ENCODE data around the gene ELF1. TPM values are rescaled to one million over a fixed set of nuclear protein-coding genes. Genes with fewer than 3 reads are reported as not detected.

Gene ELF1
- total RNA-seq, 4 donors from 2014 or later, result 66.9 to 96.2 (median 72.1) TPM

DNA sequence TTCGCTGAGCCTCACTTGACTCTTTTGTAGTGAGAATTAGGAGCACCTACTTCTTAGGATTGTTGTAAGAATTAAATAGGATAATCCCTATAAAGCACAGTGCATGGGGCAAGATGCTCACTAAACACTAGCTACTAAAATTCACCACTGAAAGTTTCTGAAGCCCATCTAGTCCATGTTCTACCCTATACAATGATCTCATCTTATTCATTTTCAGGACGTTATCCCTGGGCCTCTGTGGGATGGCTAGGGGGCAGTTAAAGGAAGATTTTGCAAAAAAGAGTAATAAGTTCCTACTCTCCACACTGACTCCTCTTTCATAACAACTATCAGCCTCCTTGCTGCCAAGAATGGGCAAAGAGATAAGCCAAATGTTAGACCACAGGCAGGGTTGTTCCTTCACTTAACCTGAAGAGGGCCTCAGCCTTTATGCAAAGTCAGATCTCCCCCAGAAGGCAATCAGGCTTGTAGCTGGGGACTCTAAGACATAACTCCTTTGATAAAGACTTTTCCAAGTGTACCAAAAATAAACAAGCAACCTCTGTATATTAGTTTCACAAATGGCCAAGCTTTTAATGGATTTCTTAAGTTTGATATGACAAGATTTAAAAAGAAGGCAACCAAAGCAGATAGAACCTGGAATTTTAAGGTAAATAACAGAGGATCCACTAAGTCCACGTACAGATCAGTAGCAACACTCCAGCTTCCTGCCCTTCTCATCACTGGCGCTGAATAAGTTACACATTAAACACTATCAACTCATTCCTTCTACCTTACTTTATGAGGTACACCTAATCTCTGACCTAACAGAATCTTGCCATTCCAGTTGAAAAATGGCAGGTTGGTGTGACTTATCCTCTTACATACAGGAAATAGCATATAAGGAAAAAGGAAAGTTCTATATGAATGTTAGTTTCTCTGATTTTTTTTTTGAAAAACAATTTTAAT lies 44.4 kb downstream of the ELF1 start:
- no peaks in the 10 kb centered on the region for H3K9me3 ChIP-seq
- peaks cover 62 to 85% (median 77%) of the 10 kb centered on the region in 4 donors for H3K4me1 ChIP-seq
- WGBS, result 48% methylated on average over 4 of the region's 4 CpGs
- H3K4me3 ChIP-seq, result no peak overlapping the region
- DNase-seq (ENCODE audit: extremely low spot score), result no peak
- no peaks in the 10 kb centered on the region for H3K27me3 ChIP-seq
- H3K27ac ChIP-seq (replicated peaks in 1 of 4), result no peak overlapping the region
- intact Hi-C loops (cut with DNase I), result no loop called here
- TF ChIP-seq POLR2A (IDR thresholded peaks at IDR 0.05; ENCODE audit: low read depth), result no peak
- TF ChIP-seq, protein P1, sequence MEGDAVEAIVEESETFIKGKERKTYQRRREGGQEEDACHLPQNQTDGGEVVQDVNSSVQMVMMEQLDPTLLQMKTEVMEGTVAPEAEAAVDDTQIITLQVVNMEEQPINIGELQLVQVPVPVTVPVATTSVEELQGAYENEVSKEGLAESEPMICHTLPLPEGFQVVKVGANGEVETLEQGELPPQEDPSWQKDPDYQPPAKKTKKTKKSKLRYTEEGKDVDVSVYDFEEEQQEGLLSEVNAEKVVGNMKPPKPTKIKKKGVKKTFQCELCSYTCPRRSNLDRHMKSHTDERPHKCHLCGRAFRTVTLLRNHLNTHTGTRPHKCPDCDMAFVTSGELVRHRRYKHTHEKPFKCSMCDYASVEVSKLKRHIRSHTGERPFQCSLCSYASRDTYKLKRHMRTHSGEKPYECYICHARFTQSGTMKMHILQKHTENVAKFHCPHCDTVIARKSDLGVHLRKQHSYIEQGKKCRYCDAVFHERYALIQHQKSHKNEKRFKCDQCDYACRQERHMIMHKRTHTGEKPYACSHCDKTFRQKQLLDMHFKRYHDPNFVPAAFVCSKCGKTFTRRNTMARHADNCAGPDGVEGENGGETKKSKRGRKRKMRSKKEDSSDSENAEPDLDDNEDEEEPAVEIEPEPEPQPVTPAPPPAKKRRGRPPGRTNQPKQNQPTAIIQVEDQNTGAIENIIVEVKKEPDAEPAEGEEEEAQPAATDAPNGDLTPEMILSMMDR (IDR thresholded peaks at IDR 0.05), result peak; percentile 14 to 38 (median 29)
- no peak for TF ChIP-seq EP300 (IDR thresholded peaks at IDR 0.05)
- H3K36me3 ChIP-seq, result no peaks in the 10 kb centered on the region

DNA sequence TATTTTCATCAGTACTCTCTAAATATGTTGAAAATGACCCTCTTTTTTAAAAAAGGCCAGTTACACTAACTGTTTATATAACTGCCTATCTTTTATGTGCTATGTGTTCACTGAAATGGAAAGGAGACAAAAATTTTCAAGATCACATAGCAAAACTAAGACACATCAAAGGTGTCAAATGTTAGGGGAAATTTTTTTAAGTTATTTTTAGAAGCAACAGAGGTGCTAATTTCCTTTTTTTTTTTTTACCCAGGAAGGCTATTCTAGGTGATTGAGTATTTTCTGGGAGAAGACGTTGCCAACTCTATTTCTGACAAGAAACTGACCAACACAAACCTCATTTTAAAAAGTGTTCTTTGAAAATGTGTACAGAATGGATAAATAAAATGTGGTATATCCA lies 45.7 kb downstream of the ELF1 start:
- WGBS, result 32% methylated on average over 1 of the region's 1 CpG
- no peak overlapping the region for H3K27ac ChIP-seq (replicated peaks in 1 of 4)
- H3K9me3 ChIP-seq, result no peaks in the 10 kb centered on the region
- no peak for DNase-seq (ENCODE audit: extremely low spot score)
- peaks cover 62 to 96% (median 80%) of the 10 kb centered on the region in 4 donors for H3K4me1 ChIP-seq
- no peaks in the 10 kb centered on the region for H3K36me3 ChIP-seq
- no peak overlapping the region for H3K4me3 ChIP-seq
- TF ChIP-seq, protein P1 (IDR thresholded peaks at IDR 0.05), result no peak
- no peak for TF ChIP-seq POLR2A (IDR thresholded peaks at IDR 0.05; ENCODE audit: low read depth)
- no peak for TF ChIP-seq POLR2AphosphoS5 (IDR thresholded peaks at IDR 0.05)
- no peak for TF ChIP-seq EP300 (IDR thresholded peaks at IDR 0.05)
- intact Hi-C loops (cut with DNase I), result no loop called here
- no peaks in the 10 kb centered on the region for H3K27me3 ChIP-seq

DNA sequence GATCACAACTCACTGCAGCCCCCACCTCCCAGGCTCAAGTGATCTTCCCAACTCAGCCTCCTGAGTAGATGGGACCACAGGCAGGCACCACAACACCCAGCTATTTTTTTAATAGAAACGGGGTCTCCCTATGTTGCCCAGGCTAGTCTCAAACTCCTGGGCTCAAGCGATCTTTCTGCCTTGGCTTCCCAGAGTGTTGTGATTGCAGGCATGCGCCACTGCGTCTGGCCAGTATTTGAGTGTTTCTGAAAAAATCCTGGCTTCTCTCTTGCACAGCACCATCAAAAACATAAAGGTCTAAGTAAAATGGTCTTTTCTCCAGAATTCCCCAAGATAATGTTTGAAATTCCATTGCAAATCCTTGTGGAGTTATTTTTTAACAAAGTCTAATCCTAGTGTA lies 47.8 kb downstream of the ELF1 start:
- peaks cover 61 to 94% (median 69%) of the 10 kb centered on the region in 4 donors for H3K4me1 ChIP-seq
- 82% methylated on average over 4 of the region's 4 CpGs for WGBS

DNA sequence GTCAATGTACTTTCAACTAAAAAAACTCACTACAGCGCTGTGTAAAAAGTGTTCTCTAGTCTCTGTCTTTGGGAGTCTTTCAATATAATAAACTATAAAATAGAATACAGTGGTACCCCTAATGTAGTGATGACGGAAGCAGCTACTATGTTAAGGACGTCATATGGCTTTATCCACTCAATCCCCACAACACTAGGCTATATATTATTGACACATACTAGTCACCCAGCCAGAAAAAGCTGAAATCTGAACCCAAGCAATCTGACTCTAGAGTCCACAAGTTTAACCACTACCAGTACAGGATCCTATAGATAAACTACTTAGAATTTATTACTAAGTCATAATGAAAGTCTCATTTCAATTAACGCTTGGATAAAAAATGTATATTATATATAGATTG lies 48.3 kb downstream of the ELF1 start:
- TF ChIP-seq, protein P1 (IDR thresholded peaks at IDR 0.05), result no peak
- TF ChIP-seq POLR2A (IDR thresholded peaks at IDR 0.05; ENCODE audit: low read depth) (no peak), POLR2AphosphoS5 (IDR thresholded peaks at IDR 0.05) (no peak), EP300 (IDR thresholded peaks at IDR 0.05) (no peak)
- no peaks in the 10 kb centered on the region for H3K36me3 ChIP-seq
- no peak overlapping the region for H3K4me3 ChIP-seq
- 84% methylated on average over 4 of the region's 4 CpGs for WGBS
- no peaks in the 10 kb centered on the region for H3K27me3 ChIP-seq
- intact Hi-C loops (cut with DNase I), result no loop called here
- no peak for DNase-seq (ENCODE audit: extremely low spot score)
- H3K27ac ChIP-seq (replicated peaks in 1 of 4), result no peak overlapping the region
- H3K9me3 ChIP-seq, result no peaks in the 10 kb centered on the region
- H3K4me1 ChIP-seq, result peaks cover 59 to 94% (median 70%) of the 10 kb centered on the region in 4 donors

More for the DNA sequence above, 47.8 kb downstream of the ELF1 start:
- no peak overlapping the region for H3K27ac ChIP-seq (replicated peaks in 1 of 4)
- no peak overlapping the region for H3K4me3 ChIP-seq
- no peaks in the 10 kb centered on the region for H3K27me3 ChIP-seq
- TF ChIP-seq EP300 (IDR thresholded peaks at IDR 0.05) (no peak), POLR2AphosphoS5 (IDR thresholded peaks at IDR 0.05) (no peak), POLR2A (IDR thresholded peaks at IDR 0.05; ENCODE audit: low read depth) (no peak)
- TF ChIP-seq, protein P1 (IDR thresholded peaks at IDR 0.05), result no peak
- intact Hi-C loops (cut with DNase I), result no loop called here
- no peaks in the 10 kb centered on the region for H3K9me3 ChIP-seq
- H3K36me3 ChIP-seq, result no peaks in the 10 kb centered on the region
- DNase-seq (ENCODE audit: extremely low spot score), result no peak

Data from esophagus muscularis mucosa (tissue), 4 donors.